NCI-H2107 treated with DMSO at 0.1 percent for 48 hours (cell line): ENCODE measurements around the gene CD8B.
"Not testable (repeated sequence)": the region's sequence is repeated elsewhere in the genome, so short reads cannot be mapped to it uniquely, and the experiment has no call there.

Experiments
- DNase-seq: peaks from one replicate; lab custom pipeline; 2025; ENCODE audit not compliant: unreplicated experiment; lab: John Stamatoyannopoulos, UW

Gene CD8B

GRCh38 chr2:86836915-86837695 lies 24.6 kb downstream of the CD8B start:
- DNase-seq = not testable (repeated sequence)

- DNase-seq = not testable (repeated sequence)
Measured at GRCh38 chr2:86835548-86835889, 26.2 kb downstream of the CD8B start.

DNA sequence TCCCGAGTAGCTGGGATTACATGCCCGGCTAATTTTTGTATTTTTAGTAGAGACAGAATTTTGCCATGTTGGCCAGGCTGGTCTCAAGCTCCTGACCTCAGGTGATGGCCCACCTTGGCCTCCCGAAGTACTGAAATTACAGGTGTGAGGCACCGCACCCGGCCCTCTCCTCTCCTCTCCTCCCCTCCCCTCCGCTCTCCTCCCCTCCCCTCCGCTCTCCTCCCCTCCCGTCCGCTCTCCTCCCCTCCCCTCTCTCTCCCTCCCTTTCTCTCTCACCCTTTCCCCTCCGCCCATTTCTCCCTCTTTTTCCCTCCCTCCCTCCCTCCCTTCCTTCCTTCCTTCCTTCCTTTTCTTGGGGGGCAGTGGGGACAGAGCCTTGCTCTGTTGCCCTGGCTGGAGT lies 28.4 kb downstream of the CD8B start:
- DNase-seq = no peak

GRCh38 chr2:86832334-86833096 lies 29.2 kb downstream of the CD8B start:
- DNase-seq = no peak

DNA sequence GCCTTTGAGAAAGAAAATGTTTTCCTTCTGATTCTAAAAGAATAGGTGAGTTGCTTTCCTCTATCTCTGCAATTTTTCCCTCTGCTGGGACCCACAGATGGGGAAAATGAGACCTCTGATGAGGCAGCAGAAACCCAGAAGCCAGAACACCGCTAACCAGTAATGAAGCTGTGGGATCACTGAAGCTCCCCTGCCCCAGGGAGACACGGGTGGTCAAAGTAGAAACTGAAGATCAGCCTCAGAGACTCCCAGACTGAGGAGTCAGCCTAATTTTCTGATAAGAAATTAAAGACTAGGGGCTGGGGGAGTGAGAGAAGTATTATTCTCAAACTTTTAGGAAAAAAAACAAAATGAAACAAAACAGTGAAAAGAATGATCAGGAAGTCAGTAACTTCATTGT lies 30.1 kb downstream of the CD8B start:
- DNase-seq = no peak

DNA sequence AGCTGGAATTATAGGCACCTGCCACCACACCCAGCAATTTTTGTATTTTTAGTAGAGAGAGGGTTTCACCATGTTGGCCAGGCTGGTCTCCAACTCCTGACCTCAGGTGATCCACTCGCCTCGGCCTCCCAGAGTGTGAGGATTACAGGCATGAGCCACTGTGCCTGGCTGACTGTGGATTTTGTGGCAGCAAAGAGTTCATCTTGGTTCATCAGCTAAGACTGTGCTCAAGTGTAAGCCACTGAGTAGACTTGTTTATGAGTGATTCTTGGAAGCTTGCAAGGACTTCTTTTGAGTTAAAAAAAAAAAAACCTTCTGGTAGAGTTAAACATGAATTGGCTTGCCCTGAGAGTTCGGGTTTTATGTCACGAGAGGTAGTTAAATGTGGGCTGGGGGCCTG lies 34.7 kb downstream of the CD8B start:
- no peak for DNase-seq

DNA sequence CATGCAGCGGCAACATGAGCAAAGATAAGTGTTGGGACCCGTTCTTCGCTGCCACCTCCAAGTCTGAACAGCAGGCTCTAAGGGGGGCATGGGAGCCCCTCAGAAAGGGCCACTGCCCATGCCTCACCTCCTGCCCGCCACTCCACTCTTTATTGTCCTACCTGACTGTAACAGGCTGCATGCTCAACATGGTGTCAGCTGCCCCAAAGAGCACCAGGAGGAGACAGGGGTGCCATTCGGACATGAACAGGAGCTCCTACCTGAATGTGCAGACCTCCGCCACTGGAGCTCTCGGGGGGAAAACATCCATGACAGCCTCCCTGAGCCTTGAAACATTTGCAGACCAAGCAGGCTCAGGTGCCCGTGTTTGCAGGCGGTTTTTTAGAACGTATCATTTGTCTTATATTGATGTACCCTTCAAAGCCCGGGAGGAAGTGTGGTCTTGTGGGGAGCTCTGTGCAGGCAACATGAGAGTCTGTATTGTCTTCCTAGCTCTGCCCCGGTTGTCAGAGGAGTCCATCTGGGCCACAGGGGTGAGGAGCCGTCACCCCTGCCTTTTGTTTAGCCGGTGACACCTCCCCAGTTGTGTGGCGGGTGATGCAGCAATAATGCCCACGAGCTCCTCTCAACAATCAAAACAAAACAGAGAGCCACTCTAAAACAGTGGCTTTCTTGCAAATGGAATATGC lies 35.8 kb downstream of the CD8B start:
- peak; percentile 51 for DNase-seq

GRCh38 chr2:86825036-86825692 lies 36.5 kb downstream of the CD8B start:
- peak; percentile 31 for DNase-seq

DNA sequence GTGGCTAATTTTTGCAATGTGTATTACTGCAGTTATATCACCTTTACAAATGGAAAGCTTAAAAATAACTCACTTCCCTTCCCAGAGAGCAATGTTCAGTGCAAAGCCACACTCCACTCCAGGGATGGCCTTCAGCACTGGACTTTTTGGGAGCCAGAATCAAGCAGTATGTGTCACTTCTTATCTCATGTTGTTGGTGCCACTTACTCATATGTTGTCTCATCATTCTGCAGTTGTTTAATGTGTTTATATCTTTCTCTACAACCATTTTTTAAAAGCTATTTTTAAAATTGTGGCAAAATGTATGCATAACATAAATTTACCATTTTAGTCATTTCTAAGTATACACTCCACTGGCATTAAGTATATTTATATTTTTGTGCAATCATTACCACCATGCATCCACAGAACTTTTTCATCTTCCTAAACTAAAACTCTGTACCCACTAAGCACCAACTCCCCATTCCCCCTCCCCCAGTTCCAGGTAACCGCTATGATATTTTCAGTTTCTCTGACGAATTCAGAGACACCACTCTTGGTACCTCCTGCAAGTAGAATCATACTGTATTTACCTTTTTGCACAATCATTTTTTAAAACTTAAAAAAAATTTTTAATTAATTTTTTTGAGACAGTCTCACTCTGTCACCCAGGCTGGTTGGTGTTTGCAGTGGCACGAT lies 38.9 kb downstream of the CD8B start:
- no peak for DNase-seq

DNA sequence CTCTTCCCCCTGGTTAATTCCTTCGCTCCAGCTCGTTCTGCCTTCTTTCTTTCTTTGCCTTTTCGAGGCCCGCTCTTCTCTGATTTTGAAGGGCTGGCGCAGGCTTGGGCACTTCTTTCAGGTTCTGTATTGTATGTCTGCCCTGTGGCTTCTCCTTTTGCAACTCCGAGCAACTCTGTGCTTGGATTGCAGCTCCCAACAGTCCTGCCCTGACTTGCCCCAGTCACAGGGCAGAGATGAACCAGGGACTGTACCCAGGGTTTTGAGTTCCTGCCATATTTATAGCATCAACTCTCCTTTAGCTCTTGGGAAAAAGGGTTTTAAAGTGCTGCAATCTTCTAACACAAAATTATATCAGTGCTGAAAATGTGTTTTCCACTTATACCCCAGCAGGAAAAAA lies 39.8 kb downstream of the CD8B start:
- DNase-seq = no peak

GRCh38 chr2:86821306-86821705 lies 40.4 kb downstream of the CD8B start:
- no peak for DNase-seq

DNA sequence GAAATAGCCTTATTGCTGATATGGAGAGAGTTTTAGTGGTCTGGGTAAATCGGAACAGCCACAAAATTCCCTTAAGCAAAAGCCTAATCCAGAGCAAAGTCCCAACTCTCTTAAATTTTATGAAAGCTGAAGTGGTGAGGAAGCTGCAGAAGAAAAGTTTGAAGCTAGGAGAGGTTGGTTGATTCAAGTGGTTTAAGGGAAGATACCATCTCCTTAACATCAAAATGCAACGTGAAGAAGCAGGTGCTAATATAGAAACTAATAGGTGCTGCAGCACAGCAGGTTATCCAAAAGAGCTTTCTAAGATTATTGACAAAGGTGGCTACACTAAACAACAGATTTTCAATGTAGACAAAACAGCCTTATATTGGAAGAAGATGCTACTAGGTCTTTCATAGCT lies 42.7 kb downstream of the CD8B start:
- DNase-seq = no peak

DNA sequence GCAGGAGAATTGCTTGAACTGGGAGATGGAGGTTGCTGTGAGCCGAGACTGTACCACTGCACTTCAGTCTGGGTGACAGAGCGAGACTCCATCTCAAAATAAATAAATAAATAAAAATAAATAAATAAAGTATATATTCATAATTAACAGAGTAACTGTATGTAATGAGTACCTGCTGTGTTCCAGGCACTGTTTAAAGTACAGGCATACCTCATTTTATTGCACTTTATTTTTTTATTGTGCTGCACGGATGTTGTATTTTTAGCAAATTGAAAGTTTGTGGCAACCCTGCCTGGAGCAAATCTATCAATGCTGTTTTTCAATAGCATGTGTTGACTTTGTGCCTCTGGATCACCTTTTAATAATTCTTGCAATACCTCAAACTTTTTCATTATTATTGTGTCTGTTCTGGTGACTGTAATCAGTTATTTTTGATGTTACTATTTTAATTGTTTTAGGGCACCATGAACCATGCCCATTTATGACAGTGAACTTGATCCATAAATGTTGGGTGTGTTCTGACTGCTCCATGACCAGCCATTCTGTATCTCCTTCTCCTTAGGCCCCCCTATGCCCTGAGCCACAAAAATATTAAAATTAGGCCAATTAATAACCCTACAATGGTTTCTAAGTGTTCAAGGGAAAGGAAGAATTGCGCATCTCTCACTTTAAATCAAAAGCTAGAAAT lies 43.4 kb downstream of the CD8B start:
- no peak for DNase-seq

DNA sequence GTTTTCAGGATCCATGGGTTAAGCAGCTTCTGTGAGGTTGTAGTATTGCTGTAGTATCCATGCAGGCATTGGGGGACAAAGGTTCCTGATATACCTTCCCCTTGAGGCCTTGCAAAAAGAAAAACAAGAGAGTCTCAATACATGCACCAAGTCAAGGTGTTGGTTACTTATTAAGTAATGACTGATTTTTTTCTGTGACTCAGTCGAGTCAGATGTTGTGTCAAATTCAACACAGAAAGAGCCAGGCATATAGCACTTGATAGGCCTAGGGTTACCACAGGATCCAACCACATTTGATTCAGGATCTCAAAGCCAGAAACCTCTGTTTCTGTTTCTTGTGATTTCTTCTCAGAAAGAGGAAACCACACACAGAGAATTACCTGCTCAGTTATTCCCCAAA lies 46.1 kb downstream of the CD8B start:
- no peak for DNase-seq

DNA sequence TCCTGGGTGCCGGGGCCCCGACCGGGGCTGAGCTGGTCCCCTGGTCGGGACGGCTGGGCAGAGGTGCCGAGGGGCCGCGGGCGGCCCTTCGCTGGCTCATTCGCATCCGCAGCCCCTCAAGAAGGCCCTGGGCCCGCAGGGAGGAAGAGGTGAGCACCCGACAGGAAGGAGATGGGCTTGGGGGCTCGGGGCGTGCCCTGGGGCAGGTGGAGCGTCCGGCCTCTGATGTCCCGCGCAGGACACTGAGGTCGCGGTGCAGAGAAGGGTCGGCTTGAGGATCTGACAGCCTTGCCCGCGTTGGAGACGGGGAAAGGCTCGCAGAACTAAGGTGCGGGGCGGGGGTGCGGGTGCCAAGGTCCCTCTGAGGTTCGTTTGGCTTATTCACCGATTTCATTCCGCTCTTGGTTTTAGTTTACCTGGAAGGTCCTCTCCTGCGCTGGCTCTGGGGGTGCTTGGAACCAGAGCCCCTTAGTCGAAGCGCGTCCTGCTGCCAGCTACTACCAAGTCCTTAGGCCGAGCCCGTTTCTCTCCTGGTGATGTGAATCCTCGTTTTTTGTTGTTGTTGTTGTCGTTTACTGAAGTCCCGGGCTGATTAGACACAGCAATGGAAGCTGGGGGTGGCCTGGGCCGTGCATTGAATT lies 52.1 kb downstream of the CD8B start:
- no peak for DNase-seq

GRCh38 chr2:86808315-86809161 lies 53.1 kb downstream of the CD8B start:
- DNase-seq = peak; percentile 90

DNA sequence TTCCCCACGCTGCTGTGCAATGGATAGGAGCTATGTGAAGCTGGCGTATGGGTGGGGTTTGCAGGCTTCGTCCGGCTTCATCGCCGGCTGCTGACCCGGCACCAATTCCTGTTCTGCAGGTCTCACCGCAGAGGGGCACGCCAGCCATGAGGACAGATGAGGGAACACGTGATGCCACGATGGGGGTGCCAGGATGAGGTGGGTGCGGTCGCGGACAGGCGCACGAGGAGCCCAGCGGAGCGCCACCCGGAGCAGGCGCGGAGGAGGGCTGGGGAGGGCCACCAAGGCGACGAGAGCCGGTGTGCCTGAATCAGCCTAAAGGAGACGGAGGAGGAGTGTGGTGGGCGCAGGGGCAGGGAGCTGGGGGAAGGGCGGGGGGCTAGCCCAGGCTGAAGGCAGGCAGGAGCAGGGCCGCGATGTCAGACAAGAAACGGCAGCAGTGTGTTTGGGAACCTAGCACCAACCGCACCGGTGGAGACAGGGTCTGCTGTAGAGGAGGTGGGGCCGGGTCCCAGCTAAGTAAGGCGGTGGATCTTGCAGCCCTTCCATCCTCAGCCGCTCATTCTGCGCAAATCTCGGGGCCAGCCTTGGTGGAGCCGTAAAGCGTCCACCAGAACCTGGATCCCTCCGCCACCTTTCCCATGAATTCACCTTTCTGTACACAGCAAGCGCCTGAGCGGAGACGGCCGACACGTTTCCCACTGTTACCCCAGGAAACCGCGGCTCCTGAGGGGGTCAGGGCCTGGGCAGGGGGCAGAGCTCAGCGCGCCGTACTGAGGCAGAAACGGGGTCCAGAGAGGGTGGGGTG lies 54.0 kb downstream of the CD8B start:
- peak; percentile 36 for DNase-seq

- no peak for DNase-seq
Measured at GRCh38 chr2:86807133-86807467, 54.6 kb downstream of the CD8B start.
